GM19452 (cell line): Measurements from ENCODE around the gene MARCHF5.

Experiments used
- ATAC-seq: cut with Tn5 transposase; IDR thresholded peaks from one replicate; pipeline ENCODE4 v1.9.1; 2021; ENCODE audit not compliant: unreplicated experiment

Gene MARCHF5, protein sequence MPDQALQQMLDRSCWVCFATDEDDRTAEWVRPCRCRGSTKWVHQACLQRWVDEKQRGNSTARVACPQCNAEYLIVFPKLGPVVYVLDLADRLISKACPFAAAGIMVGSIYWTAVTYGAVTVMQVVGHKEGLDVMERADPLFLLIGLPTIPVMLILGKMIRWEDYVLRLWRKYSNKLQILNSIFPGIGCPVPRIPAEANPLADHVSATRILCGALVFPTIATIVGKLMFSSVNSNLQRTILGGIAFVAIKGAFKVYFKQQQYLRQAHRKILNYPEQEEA

DNA sequence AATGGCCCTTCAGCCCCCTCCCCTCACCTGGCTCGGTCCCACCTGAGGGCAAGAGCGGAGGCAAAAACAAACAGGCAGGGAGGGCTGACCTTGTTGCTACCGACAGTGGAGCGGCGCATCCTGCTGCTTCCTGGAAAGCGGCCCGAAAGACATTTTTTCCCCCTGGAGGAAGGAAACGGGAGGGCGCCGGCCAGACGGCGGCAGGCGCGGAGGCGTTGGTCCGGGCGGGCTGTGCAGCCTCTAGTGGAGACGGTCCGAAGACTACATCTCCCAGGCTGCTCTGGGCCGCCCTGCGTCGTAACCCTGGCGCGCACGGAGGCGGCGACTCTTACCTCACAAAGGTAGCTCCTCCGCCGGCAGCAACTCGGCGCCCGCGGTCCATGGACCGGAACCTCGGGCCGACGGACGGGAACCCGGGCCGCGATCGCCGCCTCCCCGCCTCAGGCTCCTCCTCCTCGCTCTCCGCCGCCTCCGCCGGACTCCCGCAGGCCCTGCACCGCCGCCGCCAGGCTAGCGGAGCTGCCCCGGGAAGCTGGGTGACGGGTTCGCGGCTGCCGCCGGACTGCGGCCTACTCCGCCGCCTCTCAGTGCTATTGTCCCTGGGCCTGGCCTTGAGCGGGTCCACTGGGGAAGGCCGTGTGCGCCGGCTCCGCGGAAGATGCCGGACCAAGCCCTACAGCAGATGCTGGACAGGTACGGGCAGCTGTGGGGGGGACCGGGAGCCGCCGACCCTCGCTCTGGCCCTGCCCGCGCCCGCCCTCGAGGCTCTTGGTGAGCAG lies at the start of gene MARCHF5, which contains the start of gene CPEB3:
Gene MARCHF5, plus strand, starts transcription at position 331 of the 779 bp plus-strand sequence. Its CDS starts 328 bp downstream, at position 659.
Gene CPEB3, minus strand, starts transcription at position 242 of the 779 bp plus-strand sequence. CDS start 50,728 bp downstream, outside the sequence.
- peak; percentile 99 for ATAC-seq

DNA sequence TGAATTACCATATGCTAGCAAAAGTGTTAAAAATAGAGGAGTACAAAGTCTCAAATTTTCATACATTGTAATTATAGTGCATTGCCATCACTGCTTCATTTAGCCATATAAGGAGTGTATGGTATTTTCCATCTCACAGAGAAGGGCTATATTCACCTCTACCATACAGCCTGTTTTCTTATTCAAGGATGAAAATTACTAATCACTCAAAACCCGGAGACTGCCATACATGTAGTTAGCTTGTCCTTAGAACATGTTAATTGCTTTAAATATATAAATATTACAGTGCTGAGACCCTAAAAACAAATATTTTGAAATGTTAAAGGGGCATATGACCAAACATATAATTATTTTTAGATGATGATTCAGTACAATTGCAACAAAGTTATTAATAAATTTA lies 49.5 kb upstream of the MARCHF5 start:
- no peak for ATAC-seq

DNA sequence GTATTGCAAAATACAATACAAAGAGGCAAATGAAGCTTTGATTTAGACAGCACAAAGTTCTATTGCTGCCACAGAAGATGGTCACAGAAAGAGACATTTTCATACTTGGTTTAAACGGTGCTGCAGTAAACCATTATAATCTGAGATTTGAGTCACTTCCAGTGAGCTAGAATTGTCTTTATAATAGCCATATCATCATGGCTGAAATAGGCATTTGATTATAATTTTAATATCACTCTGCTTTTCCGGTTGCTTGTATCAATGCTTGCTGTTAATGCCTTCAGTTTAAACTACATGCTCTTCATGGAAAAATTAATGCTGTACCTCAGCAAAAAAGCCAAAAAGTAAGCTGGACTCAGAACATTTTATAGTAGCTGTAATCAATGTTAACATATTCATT lies 48.6 kb upstream of the MARCHF5 start:
- ATAC-seq = no peak

DNA sequence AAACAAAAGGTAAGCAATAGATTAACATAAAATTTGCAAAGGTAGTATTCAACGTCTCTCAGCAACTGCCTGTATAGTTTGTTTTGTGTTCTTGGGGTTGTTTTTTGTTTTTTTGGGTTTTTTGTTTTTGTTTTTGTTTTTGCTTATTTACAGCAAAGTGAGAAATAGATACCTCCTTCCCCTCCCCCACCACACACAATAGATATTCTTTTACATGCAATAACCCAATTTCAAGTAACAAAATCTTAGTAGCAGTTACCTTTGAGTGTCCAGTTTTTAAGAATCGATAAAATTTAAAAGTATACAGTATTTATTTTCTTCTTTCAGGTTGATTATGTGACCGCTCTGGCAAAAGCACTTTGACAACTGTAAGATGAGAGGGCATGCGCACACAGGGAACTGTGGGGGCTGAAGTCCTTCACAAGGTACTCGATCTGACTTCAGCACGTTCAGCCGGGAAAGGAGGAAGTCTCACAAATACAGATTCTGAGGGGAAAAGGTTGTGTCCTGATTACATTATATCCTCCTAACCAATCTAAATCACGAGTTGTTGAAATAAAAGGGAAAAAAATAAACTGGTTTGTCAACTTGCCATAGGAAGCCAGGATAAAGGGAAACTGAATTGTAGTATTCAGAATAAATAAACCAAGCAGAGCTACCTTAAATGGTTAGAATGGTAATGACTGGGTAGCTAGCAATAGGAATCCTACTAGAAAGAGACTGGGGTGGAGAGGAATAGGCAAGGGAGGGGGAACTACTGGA lies 47.9 kb upstream of the MARCHF5 start:
- no peak for ATAC-seq

DNA sequence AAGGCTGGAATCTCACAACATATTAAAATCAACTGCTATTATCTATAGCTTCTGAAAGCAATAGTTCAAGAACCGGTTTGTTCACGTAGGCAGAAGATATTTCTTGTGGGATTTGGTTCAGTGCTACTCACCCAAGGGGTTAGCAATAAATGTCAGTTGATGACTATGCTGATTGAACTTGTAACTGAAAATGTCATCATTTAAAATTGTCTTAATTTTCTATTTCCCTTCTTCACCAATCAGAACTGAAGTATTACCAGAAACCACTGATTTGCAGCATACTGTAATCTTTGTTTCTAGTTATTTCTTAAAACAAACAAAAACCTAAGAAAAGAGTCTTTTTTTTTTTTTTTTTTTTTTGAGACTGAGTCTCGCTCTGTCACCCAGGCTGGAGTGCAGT lies 46.2 kb upstream of the MARCHF5 start:
- ATAC-seq = no peak

DNA sequence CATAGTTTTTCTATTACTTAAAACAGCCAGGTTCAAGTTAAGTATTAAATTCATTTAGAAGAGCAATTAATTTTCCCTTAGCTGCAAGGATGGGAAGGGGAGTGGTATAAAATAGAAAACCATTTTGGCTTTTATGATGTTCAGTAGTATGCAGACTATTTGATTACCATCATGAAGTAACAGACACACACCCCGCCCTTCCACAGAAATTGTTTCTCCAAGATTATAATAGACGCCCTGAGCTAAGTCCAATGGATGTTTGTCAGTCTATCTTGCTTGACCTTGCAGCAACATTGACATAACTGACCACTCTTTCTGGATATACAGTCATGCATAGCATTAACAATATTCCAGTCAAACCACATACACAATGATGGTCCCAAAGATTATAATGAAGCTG lies 42.4 kb upstream of the MARCHF5 start:
- ATAC-seq = no peak

DNA sequence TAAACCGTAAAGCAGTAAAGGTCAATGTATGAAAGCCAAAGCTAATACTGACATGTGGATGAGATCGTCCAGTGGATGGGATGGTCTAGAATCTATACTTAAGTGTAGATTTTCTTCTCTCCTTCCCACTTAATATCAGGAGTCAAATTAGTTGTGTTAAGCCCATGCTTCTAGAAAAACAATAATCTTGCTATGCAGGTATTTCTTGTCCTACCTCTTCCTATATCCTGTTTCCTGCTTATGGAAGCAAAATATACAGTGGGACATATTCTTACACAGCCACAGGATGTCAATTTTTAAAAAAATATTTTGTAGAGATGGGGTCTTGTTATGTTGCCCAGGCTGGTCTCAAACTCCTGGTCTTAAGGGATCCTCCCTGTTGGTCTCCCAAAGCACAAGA lies 27.6 kb upstream of the MARCHF5 start:
- no peak for ATAC-seq

DNA sequence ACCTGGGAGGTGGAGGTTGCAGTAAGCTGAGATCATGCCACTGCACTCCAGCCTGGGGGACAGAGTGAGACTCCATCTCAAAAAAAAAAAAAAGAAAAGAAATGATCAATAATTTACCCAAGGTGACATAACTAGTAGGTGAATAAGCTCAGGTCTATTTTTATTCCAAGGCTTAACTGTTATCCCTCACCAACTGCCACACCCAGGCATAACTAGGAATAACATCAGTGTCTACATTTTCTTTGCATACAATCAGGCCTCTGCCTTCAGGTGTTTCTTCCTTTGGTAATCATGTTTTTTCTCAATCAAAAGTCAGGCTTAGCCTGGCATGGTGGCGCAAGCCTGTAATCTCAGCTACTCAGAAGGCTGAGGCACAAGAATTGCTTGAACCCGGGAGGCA lies 26.7 kb upstream of the MARCHF5 start:
- no peak for ATAC-seq

DNA sequence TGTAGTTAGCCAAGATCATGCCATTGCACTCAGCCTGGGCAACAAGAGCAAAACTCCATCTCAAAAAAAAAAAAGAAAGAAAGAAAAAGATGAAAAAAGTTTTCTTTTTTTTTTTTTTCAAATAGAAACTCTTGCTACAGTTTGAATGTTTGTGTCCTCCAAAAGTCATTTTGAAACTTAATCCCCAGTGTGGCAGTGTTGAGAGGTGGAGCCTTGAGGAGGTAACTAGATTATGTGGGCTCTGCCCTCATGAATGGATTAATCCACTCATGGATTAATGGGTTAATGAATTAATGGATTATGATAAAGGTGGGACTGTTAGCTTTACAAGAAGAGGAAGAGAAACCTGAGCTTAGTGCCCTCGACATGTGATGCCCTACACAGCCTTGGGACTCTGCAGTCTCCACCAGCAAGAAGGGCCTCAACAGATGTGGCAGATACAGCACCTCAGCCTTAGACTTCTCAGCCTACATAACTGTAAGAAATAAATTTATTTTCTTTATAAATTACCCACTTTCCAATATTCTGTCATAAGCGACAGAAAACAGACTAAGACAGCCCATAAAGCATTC lies 25.2 kb upstream of the MARCHF5 start:
- ATAC-seq = no peak

DNA sequence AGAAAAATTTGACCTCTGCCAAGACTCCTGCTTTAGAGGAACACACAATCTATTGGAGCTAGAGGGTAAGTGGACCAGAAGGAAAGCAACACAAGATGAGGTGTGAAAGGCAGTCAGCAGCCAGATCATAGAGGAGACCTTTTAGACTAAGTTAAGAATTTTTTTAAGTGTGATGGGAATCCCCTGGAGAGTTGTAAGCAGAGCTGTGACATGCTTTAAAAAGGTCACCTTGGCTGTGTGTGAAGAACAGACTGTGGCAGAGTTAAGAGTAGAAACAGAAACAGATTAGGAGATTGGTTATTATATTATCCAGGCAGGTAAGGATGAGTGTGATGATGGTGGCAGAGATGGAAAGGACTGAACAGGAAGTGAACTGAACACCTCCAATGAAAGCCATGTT lies 23.6 kb upstream of the MARCHF5 start:
- no peak for ATAC-seq

DNA sequence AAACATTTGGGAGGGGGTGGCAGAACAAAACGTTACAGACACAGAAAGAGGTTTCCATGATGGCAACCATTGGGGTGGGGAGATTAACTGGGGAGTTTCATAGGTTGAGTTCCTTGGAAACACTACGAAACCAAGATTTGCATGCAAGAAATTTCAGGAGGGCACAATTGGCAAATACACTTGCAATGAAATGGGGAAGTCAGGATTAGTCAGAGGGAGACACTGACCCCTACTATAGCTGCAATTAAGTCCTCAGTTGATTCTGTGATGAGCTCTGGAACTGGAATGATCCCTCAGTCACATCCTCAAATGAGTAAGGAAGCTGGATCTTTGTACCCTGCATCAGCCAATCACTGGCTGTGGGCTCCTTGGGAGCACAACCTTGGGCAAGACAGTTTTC lies 22.2 kb upstream of the MARCHF5 start:
- ATAC-seq = no peak

DNA sequence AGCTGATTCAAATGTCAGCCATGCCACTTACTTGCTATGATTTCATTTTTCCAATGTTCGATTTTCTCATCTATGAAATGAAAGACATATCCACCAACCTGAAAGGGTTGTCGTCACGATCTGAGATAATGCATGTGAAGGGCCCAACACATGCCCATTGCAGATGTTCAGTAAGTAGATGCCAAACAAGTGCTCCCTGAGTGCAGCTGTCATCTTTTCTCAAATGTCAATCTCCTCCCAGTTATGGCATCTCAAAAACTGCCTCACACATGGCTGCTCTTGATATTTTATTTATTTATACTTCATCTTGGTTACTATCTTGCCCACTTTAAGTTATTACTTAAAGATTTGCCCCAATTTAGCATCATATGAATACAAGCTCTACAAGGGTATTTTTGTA lies 16.9 kb upstream of the MARCHF5 start:
- ATAC-seq = no peak

DNA sequence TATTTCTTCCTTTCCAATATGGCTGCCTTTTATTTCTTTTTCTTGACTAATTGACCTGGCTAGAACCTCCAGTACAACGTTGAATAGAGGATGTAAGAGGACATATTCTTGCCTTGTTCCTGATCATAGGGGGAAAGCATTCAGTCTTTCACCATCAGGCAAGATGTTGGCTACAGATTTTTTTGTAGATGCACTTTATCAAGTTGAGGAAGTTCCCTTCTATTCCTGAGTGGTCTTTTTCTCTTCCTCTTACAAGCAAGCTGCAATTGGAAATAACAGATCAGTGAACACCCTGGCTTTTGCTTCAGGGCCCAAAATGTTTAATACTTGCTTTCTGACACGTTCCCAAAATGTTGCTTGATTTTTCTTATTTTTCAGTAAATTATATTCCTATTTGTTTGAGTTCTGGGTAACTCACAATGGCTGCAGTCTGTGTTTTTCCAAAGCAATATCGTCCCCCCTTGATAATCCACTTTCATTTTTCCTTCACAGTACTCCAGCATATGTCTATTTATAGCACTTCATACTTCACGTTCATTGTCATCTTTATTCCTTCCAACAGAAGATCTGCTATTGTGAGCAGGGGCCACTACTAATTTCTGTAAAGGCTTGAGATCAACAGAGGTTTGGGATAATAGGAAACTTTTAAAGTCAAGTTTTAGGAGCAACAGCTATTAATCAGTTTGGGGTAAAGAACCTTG lies 11.8 kb upstream of the MARCHF5 start:
- no peak for ATAC-seq

DNA sequence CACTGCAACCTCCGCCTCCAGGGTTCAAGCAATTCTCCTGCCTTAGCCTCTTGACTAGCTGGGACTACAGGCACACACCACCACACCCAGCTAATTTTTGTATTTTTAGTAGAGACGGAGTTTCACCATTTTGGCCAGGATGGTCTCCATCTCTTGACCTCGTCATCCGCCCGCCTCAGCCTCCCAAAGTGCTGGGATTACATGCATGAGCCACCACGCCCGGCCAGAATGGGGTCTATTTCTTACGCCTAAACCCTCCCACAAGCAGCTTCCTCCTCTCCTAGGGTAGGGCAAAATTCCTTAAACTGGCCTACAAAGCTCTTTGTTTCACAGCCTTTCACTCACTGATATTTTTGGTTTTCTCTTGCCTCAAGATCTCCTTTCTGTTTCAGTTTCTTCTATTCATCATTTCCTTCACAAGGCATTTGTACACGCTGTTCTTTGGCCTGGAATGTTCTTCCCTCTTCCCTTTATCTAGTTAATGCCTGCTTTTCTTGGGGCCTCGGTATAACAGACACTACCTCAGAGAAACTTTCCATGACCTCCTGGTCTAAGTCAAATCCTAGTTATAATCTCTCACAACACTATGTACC lies 6.8 kb upstream of the MARCHF5 start:
- no peak for ATAC-seq

DNA sequence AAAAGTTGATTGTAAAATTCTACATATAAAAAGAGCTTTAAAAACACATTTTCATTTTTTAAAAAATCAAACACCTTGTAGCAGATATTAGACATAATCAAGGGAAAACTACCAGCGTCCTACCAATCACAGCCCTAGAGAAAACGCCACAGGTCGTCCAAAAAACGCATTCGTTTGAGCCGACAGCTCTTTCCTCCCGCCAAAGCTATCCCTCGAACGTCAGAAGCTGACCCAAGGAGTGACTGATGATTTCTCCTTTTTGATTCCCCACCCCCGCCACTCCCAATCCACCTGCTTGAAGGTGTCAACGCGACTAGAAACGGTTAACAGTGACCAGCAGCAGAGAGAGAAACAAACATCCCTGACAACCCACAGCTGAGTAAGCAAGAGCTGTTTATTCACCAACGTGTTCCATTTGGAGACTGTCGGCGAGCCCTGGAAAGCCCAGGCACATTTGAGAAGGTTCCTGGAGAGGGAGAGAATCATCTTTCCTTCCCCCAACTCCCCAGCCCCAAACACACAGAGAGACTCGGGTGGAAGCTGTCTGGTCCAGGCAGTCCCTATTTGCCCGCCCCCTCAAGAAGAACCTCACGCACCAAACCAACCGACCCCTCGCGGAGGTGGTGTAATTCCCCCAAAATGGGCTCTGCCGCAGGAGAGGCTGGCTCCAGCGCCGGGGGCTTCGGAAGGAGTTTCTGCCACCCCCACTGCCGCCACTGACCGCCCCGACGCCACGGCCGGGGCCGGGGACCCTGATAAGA lies 711 bp upstream of the MARCHF5 start:
- ATAC-seq = no peak

DNA sequence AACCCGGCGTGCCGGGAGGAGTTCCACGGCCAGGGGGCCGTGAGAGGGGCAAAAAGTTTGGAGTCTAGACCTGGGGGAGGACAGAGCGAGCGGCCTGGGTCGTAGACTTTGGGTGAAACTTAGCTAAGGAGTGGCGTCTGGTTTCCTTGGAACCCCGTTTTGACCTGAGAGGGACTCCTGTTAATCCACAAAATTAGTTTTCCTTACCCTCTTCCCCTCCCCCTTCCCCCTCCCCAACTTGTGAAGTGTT lies 574 bp downstream of the MARCHF5 start:
- ATAC-seq = no peak

DNA sequence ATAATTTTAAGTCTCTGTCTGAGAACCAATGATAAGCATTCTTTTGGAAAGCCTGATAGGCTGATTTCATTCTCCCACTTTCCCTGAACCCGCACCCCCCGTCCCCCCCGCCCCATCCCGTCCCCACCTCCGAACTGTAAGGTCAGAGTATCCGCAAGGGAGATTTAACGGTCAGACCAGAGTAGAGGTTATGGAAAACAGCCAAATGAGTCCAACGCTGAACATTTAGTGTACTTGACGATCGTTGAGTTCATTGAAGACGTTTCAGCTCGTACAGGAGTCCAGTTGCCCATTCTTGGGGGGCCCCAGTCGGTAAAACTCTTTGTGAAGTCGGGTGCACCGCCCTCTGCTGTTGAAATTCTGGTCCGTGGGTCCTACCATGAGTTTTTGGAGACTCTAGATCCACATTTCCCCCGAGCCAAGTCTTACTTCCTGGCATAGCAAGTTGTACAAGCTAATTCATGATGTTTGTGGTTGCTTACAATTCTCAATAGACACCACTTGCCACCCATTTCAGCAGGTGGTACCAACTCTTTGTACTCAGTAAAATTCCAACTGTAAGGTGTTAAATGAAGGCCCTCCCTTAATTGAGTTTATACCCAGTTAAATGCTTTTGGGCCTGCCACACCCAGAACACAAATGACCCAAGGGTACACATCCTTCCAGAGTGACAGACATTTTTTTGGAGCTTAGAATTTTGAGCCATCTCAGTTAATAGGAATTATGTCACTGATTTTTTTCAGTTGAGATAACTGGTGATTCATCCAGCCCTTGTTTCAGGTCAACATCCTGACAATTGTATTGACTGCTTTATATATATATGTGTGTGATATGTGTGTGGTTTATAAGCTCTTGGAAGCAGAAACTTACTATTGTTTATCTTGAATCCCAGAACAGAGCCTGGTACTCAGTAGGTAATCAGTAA lies 1.2 kb downstream of the MARCHF5 start:
- no peak for ATAC-seq

DNA sequence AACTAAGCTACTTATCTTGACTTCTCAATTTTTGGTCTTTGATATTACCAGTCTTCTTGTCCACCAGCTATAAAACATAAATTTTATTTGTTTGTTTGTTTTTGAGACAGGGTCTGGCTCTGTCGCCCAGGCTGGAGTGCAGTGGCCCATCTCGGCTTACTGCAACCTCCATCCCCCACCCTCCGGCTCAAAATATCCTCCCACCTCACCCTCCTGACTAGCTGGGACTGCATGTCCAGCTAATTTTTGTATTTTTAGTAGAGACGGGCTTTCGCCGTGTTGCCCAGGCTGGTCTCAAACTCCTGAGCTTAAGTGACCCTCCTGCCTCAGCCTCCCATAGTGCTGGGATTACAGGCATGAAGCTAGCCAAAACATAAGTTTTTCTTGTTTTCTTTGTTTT lies 7.5 kb downstream of the MARCHF5 start:
- no peak for ATAC-seq

DNA sequence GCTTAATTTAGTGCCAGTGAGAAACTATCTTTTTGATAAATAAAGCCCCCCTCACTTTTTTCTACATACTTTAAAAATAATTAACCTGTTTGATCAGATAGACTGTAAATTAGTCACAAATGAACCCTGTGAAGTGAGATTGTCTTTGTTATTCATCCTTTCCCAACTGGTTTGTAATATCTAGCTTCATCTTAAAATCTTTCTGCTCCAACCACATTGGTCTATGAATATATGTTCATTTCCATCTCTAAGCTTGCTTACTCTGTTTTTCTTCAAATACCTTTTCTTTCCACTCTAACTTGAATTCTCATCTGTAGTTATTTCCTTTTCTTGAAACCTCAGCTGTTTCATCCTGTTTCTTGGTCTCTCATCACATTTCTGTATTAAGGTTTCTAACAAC lies 12.1 kb downstream of the MARCHF5 start:
- ATAC-seq = no peak
